GM12878 (cell line): ENCODE data around the gene FASN. TPM values are rescaled to one million over a fixed set of nuclear protein-coding genes. Genes with fewer than 3 reads are reported as not detected.
A peak's percentile ranks its signal among the peaks of the same experiment; 100 is the strongest.
"Not testable (repeated sequence)": the region's sequence is repeated elsewhere in the genome, so short reads cannot be mapped to it uniquely, and the experiment has no call there.

Experiments
- ATAC-seq: fragments of 200-7000 bp; cut with Tn5 transposase; 3 replicates; pipeline ENCODE4 v1.9.1; 2020; ENCODE audit warnings: mild to moderate bottlenecking, moderate library complexity
- BruUV-seq: library from RNA; stranded (reverse); fragments of 400-500 nt; replicated peaks from 2 replicates; lab custom pipeline; 2021; lab: Mats Ljungman, UMichigan
- CTCF ChIA-PET: fragments of 300-600 bp; sonication (Branson Sonifier 250); formaldehyde crosslinking; extraction: SDS; loops from one replicate; lab custom pipeline; 2021; ENCODE audit warnings: inconsistent platforms; lab: Yijun Ruan, JAX
- POLR2A ChIA-PET: fragments of 350-600 bp; formaldehyde crosslinking; extraction: SDS; loops from one replicate; lab custom pipeline; 2021; ENCODE audit warnings: inconsistent platforms; lab: Charles Lee
- RAD21 ChIA-PET: fragments of 300-600 bp; sonication (Branson Sonifier 250); formaldehyde crosslinking; loops from one replicate; lab custom pipeline; 2023; ENCODE audit warnings: antibody characterized with exemption; ENCODE audit not compliant: unreplicated experiment; lab: Charles Lee
- SMC1A ChIA-PET: fragments of 300-600 bp; sonication (Branson Sonifier 250); formaldehyde crosslinking; loops from one replicate; lab custom pipeline; 2023; ENCODE audit not compliant: unreplicated experiment, uncharacterized antibody; lab: Charles Lee
- DNase-seq: peaks from one replicate; pipeline ENCODE4 v3.0.0-alpha.2; 2011; ENCODE audit warnings: low read depth, low spot score
- FAIRE-seq: peaks from 3 replicates; lab custom pipeline; 2011; peaks lifted over from hg19 to GRCh38; lab: Jason Lieb, UNC
- H2AFZ ChIP-seq: 2 replicates; pipeline ENCODE4 v1.6.0; 2011; ENCODE audit warnings: low read depth, low read length, control low read depth; ENCODE audit not compliant: control insufficient read depth
- H3K27ac ChIP-seq: 2 replicates; pipeline ENCODE4 v1.5.1; 2011; ENCODE audit warnings: control low read depth; ENCODE audit not compliant: control insufficient read depth, insufficient read depth
- H3K27me3 ChIP-seq, 2 experiments: replicated peaks in 1 of 2; 2 replicates each; pipeline versions ENCODE4 v1.6.0 to v1.6.1; 2011; ENCODE audit warnings: low read length in 1 of 2; ENCODE audit not compliant: control insufficient read depth in 2 of 2, insufficient read depth in 2 of 2
- H3K36me3 ChIP-seq, 2 experiments: 2 replicates each; pipeline ENCODE4 v1.5.1; 2011; ENCODE audit warnings: low read length in 1 of 2; ENCODE audit not compliant: control insufficient read depth in 2 of 2, insufficient read depth in 2 of 2
- H3K4me1 ChIP-seq: 2 replicates; pipeline ENCODE4 v1.6.1; 2011; ENCODE audit warnings: mild to moderate bottlenecking, low read length, moderate library complexity, mixed read lengths; ENCODE audit not compliant: control insufficient read depth, insufficient read depth
- H3K4me2 ChIP-seq: 2 replicates; pipeline ENCODE4 v1.6.0; 2011; ENCODE audit warnings: control low read depth; ENCODE audit not compliant: control insufficient read depth, insufficient read depth
- H3K4me3 ChIP-seq: fragments of 200-600 bp; sonication (generic); 2 replicates; pipeline ENCODE4 v1.5.1; 2016
- H3K79me2 ChIP-seq: 2 replicates; pipeline ENCODE4 v1.6.0; 2011; ENCODE audit warnings: low read length; ENCODE audit not compliant: control insufficient read depth, insufficient read depth
- H3K9ac ChIP-seq: 2 replicates; pipeline ENCODE4 v1.8.0; 2011; ENCODE audit warnings: low read length, control low read depth, mixed read lengths; ENCODE audit not compliant: control insufficient read depth, insufficient read depth
- H3K9me3 ChIP-seq: replicated peaks from 3 replicates; pipeline ENCODE4 v1.5.1; 2011; ENCODE audit warnings: mild to moderate bottlenecking, low read length; ENCODE audit not compliant: control insufficient read depth, insufficient read depth
- H4K20me1 ChIP-seq: 2 replicates; pipeline ENCODE4 v1.6.0; 2011; ENCODE audit not compliant: control insufficient read depth, insufficient read depth
- BHLHE40 ChIP-seq, 2 experiments: fragments of 450-650 bp in 1 of 2; IDR thresholded peaks; 2 replicates each; pipeline ENCODE4 v1.6.1; 2011 to 2017; ENCODE audit warnings: low read depth in 2 of 2, borderline replicate concordance in 1 of 2, improper control_type of control experiment in 1 of 2, low read length in 1 of 2, mild to moderate bottlenecking in 1 of 2
- E2F4 ChIP-seq: IDR thresholded peaks from 2 replicates; pipeline ENCODE4 v1.6.1; 2012; ENCODE audit warnings: low read depth, low read length, improper control_type of control experiment
- LARP7 ChIP-seq: fragments of 450-650 bp; IDR thresholded peaks from 2 replicates; pipeline ENCODE4 v1.6.1; 2017; ENCODE audit warnings: mild to moderate bottlenecking
- MXI1 ChIP-seq: fragments of 150-350 bp; IDR thresholded peaks from 2 replicates; pipeline ENCODE4 v1.6.1; 2011; ENCODE audit warnings: low read depth, mild to moderate bottlenecking, inconsistent platforms, low read length, improper control_type of control experiment
- PBX3 ChIP-seq: IDR thresholded peaks from 2 replicates; pipeline ENCODE4 v1.6.1; 2011; ENCODE audit warnings: mild to moderate bottlenecking, low read depth, low read length, moderate library complexity; ENCODE audit not compliant: insufficient replicate concordance
- RAD51 ChIP-seq: fragments of 450-650 bp; IDR thresholded peaks from 2 replicates; pipeline ENCODE4 v1.6.1; 2016; ENCODE audit warnings: moderate library complexity, mild to moderate bottlenecking, inconsistent platforms
- SPI1 ChIP-seq: IDR thresholded peaks from 2 replicates; pipeline ENCODE4 v1.6.1; 2011; ENCODE audit warnings: low read depth, mild to moderate bottlenecking, low read length, moderate library complexity, borderline replicate concordance; ENCODE audit not compliant: insufficient read depth
- WGBS: methylation state at CpG from one replicate; pipeline ENCODE4 v1.1.6; 2016; ENCODE audit warnings: low lambda C conversion rate; ENCODE audit not compliant: insufficient replicate concordance, insufficient coverage; ENCODE audit errors: missing lambda C conversion rate; 5-methylcytosine and 5-hydroxymethylcytosine counted together
- in situ Hi-C: fragments of 300-500 bp; cut with MboI; formaldehyde crosslinking; loops from 9 replicates; pipeline ENCODE4 v1.14.3; 2018; ENCODE audit warnings: mixed read lengths
- intact Hi-C: fragments of 100-400 bp; cut with micrococcal nuclease; formaldehyde crosslinking; loops from one replicate; pipeline ENCODE4 v1.14.2; 2022; ENCODE audit not compliant: unreplicated experiment
- polyA plus RNA-seq, 11 experiments: library from polyadenylated mRNA; depleted of rRNA in 4 of 11; unstranded in 6 of 11; stranded (reverse) in 5 of 11; fragments of >200 nt; fragmentation: Nextera tagmentation in 4 of 11; fragmentation: Illumina TruSeq in 1 of 11; extraction: Ambion mirVana in 4 of 11; extraction: Trizol in 1 of 11; gene quantifications; 1 replicate in 1 of 11; 2 replicates in 10 of 11; pipeline versions ENCODE4 v1.2.1 to v1.2.3, GENCODE V29; 2011 to 2016; ENCODE audit warnings: inconsistent platforms in 2 of 11, missing spikeins in 2 of 11, low read depth in 1 of 11
- total RNA-seq, 4 experiments: library from RNA; depleted of rRNA in 3 of 4; stranded (reverse); fragments of >200 nt in 3 of 4; fragmentation: Illumina TruSeq in 1 of 4; extraction: Trizol in 1 of 4; gene quantifications; 2 replicates each; pipeline versions ENCODE4 v1.2.1 to v1.2.3, GENCODE V29; 2013 to 2021
- TF ChIP-seq, protein P1 (sequence below): fragments of 450-650 bp; IDR thresholded peaks from 2 replicates; pipeline ENCODE4 v1.6.1; 2018; ENCODE audit warnings: mild to moderate bottlenecking, low read depth, moderate library complexity; ENCODE audit not compliant: partially characterized antibody
- TF ChIP-seq, protein P2 (sequence below): IDR thresholded peaks from 2 replicates; pipeline ENCODE4 v1.6.1; 2011; ENCODE audit warnings: borderline replicate concordance, low read depth, mild to moderate bottlenecking, moderate library complexity, mixed read lengths, low read length; ENCODE audit not compliant: insufficient read depth; ENCODE audit errors: extremely low read length
- TF ChIP-seq, protein P3 (sequence below): fragments of 450-650 bp; IDR thresholded peaks from 2 replicates; pipeline ENCODE4 v1.6.1; 2016; ENCODE audit warnings: mild to moderate bottlenecking

Gene FASN
- total and polyA plus RNA-seq, 10 of the 15 experiments (the other 5 are each of a cell fraction or from before 2014, with no cell fraction given) = 0.19 to 333 (median 30.4) TPM

DNA sequence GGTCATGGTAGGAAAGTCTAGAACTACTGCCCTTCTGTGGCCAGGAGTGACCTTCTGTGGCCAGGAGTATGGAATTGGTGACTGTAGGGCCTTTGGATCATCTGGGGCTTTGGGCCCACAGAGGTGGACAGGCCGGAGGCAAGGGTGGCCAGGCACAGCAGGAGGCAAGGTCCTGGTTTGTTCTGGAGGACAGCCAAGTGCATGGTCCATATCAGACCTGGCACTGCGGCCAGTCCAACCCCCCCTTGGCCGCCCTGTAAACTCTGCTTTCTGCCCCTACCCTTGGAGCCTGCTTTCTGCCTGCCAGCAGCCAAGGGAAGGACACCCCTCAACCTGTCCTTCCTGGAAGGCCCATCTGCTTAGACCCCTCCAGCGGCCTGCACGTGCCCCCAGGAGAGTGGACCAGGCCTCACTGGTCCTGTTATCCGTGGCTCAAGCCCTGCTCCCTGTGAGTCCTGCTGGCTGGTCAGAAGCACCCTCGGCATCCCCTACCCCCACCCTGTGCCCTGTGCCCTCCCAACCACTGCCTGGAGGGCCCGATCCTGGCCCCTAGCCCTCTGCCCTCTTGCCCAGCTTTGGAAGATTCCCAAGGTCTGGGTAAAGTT lies 58.2 kb downstream of the FASN start (continued):
- TF ChIP-seq E2F4 = no peak
- TF ChIP-seq LARP7 = no peak
- no peak for TF ChIP-seq MXI1
- TF ChIP-seq, protein P1, sequence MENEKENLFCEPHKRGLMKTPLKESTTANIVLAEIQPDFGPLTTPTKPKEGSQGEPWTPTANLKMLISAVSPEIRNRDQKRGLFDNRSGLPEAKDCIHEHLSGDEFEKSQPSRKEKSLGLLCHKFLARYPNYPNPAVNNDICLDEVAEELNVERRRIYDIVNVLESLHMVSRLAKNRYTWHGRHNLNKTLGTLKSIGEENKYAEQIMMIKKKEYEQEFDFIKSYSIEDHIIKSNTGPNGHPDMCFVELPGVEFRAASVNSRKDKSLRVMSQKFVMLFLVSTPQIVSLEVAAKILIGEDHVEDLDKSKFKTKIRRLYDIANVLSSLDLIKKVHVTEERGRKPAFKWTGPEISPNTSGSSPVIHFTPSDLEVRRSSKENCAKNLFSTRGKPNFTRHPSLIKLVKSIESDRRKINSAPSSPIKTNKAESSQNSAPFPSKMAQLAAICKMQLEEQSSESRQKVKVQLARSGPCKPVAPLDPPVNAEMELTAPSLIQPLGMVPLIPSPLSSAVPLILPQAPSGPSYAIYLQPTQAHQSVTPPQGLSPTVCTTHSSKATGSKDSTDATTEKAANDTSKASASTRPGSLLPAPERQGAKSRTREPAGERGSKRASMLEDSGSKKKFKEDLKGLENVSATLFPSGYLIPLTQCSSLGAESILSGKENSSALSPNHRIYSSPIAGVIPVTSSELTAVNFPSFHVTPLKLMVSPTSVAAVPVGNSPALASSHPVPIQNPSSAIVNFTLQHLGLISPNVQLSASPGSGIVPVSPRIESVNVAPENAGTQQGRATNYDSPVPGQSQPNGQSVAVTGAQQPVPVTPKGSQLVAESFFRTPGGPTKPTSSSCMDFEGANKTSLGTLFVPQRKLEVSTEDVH = no peak

GRCh38 chr17:82038796-82039409 lies 59.1 kb downstream of the FASN start:
- in situ Hi-C loops = loop anchor here (5.0 kb wide), 1 partner anchor 118 kb away; no protein-coding TSS in a partner anchor
- WGBS = 68% methylated on average over 16 of the region's 16 CpGs
- TF ChIP-seq RAD51 (peak; percentile 97), SPI1 (peak; percentile 22; the same call in 1 of the 2 replicates), BHLHE40 (IDR thresholded peaks at IDR 0.05; ENCODE audit: borderline replicate concordance in 1 of 2, low read depth in 2 of 2, low read length in 1 of 2) (peak in 1 of 2 experiments; percentile 76; a peak in 2 of 4 replicates), PBX3 (peak; percentile 71)
- TF ChIP-seq, protein P2, sequence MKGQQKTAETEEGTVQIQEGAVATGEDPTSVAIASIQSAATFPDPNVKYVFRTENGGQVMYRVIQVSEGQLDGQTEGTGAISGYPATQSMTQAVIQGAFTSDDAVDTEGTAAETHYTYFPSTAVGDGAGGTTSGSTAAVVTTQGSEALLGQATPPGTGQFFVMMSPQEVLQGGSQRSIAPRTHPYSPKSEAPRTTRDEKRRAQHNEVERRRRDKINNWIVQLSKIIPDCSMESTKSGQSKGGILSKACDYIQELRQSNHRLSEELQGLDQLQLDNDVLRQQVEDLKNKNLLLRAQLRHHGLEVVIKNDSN = peak; percentile 25
- TF ChIP-seq, protein P3, sequence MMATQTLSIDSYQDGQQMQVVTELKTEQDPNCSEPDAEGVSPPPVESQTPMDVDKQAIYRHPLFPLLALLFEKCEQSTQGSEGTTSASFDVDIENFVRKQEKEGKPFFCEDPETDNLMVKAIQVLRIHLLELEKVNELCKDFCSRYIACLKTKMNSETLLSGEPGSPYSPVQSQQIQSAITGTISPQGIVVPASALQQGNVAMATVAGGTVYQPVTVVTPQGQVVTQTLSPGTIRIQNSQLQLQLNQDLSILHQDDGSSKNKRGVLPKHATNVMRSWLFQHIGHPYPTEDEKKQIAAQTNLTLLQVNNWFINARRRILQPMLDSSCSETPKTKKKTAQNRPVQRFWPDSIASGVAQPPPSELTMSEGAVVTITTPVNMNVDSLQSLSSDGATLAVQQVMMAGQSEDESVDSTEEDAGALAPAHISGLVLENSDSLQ = peak; percentile 85
- BruUV-seq, H2AFZ ChIP-seq, H3K4me2 ChIP-seq, H3K79me2 ChIP-seq, DNase-seq, H3K27ac ChIP-seq, H3K9ac ChIP-seq, FAIRE-seq, H4K20me1 ChIP-seq, POLR2A ChIA-PET, ATAC-seq, H3K9me3 ChIP-seq, H3K36me3 ChIP-seq, H3K4me3 ChIP-seq, H3K27me3 ChIP-seq: not testable (repeated sequence)
- peaks cover 10% of the 10 kb centered on the region for H3K4me1 ChIP-seq
- ChIA-PET SMC1A (interaction anchor here (0.7 to 1.4 kb wide), 2 partner anchors 43 to 71 kb away, joined by 4 to 7 read pairs; no protein-coding TSS in a partner anchor), CTCF (interaction anchor here (1.4 to 1.9 kb wide), 2 partner anchors 12 to 17 kb away, joined by 3 to 30 read pairs; partner anchors contain the start of genes CENPX and LRRC45), RAD21 (interaction anchor here (2.4 kb wide), 1 partner anchor 16 kb away, joined by 13 read pairs; the partner anchor contains the start of genes CENPX and LRRC45)
- intact Hi-C loops = loop anchor here (5.0 kb wide), 1 partner anchor 58 kb away; the partner anchor contains the start of gene FASN
